H9 (cell line): ENCODE results near the gene RELL1. TPM values are rescaled to one million over a fixed set of nuclear protein-coding genes. Genes with fewer than 3 reads are reported as not detected.
A peak's percentile ranks its signal among the peaks of the same experiment; 100 is the strongest.

Source experiments
- DNase-seq: peaks from one replicate; pipeline ENCODE4 v3.0.0-alpha.2; 2017
- H2AFZ ChIP-seq: one replicate; pipeline ENCODE4 v1.6.1; 2013; ENCODE audit warnings: mild to moderate bottlenecking, low read length, control low read depth, moderate library complexity
- H2AK5ac ChIP-seq: 2 replicates; pipeline ENCODE4 v1.6.1; 2013; ENCODE audit warnings: low read length, control low read depth, mixed read lengths; ENCODE audit not compliant: insufficient read length
- H2BK120ac ChIP-seq: one replicate; pipeline ENCODE4 v1.6.1; 2013; ENCODE audit warnings: low read depth, mild to moderate bottlenecking, low read length, control low read depth, inconsistent platforms; ENCODE audit not compliant: poor library complexity, severe bottlenecking
- H2BK12ac ChIP-seq: 2 replicates; pipeline ENCODE4 v1.6.1; 2013; ENCODE audit warnings: low read length, control low read depth, mixed read lengths, low read depth; ENCODE audit not compliant: insufficient read length
- H2BK15ac ChIP-seq: 2 replicates; pipeline ENCODE4 v1.6.1; 2013; ENCODE audit warnings: low read depth, low read length, control low read depth
- H2BK20ac ChIP-seq: one replicate; pipeline ENCODE4 v1.6.1; 2013; ENCODE audit warnings: low read depth, mild to moderate bottlenecking, low read length, control low read depth, inconsistent platforms; ENCODE audit not compliant: poor library complexity, severe bottlenecking
- H2BK5ac ChIP-seq: 2 replicates; pipeline ENCODE4 v1.6.1; 2013; ENCODE audit warnings: low read length, control low read depth, mixed read lengths; ENCODE audit not compliant: insufficient read length
- H3K14ac ChIP-seq: 2 replicates; pipeline ENCODE4 v1.6.1; 2013; ENCODE audit warnings: low read length, control low read depth; ENCODE audit not compliant: insufficient read depth
- H3K18ac ChIP-seq: 2 replicates; pipeline ENCODE4 v1.6.1; 2013; ENCODE audit warnings: low read depth, mild to moderate bottlenecking, mixed read lengths, low read length, control low read depth; ENCODE audit not compliant: insufficient read length
- H3K23ac ChIP-seq: 2 replicates; pipeline ENCODE4 v1.6.1; 2013; ENCODE audit warnings: low read length, control low read depth, mixed read lengths, low read depth; ENCODE audit not compliant: insufficient read length
- H3K23me2 ChIP-seq: 2 replicates; pipeline ENCODE4 v1.6.1; 2013; ENCODE audit warnings: low read depth, mild to moderate bottlenecking, mixed read lengths, low read length, control low read depth; ENCODE audit not compliant: insufficient read length, poor library complexity, severe bottlenecking
- H3K27ac ChIP-seq: 2 replicates; pipeline ENCODE4 v1.5.1; 2013; ENCODE audit warnings: low read length, control low read depth, mixed read lengths, low read depth; ENCODE audit not compliant: insufficient read length
- H3K27me3 ChIP-seq: 2 replicates; pipeline ENCODE4 v1.6.1; 2013; ENCODE audit warnings: low read length, control low read depth, inconsistent platforms; ENCODE audit not compliant: insufficient read depth
- H3K4ac ChIP-seq: 2 replicates; pipeline ENCODE4 v1.6.1; 2013; ENCODE audit warnings: low read depth, mild to moderate bottlenecking, control low read depth, inconsistent platforms, low read length, moderate library complexity
- H3K4me1 ChIP-seq: 2 replicates; pipeline ENCODE4 v1.6.1; 2013; ENCODE audit warnings: low read length, control low read depth, inconsistent platforms; ENCODE audit not compliant: insufficient read depth
- H3K4me2 ChIP-seq: 2 replicates; pipeline ENCODE4 v1.6.1; 2013; ENCODE audit warnings: low read length, control low read depth, mixed read lengths; ENCODE audit not compliant: insufficient read length, insufficient read depth
- H3K56ac ChIP-seq: 2 replicates; pipeline ENCODE4 v1.6.1; 2013; ENCODE audit warnings: low read depth, mild to moderate bottlenecking, mixed read lengths, low read length, control low read depth; ENCODE audit not compliant: insufficient read length
- H3K79me1 ChIP-seq: 2 replicates; pipeline ENCODE4 v1.6.1; 2013; ENCODE audit warnings: low read depth, mild to moderate bottlenecking, moderate library complexity, low read length, control low read depth, inconsistent platforms; ENCODE audit not compliant: insufficient read depth, poor library complexity, severe bottlenecking
- H3K79me2 ChIP-seq: 2 replicates; pipeline ENCODE4 v1.6.1; 2013; ENCODE audit warnings: low read length, control low read depth, inconsistent platforms; ENCODE audit not compliant: insufficient read depth
- H3K9ac ChIP-seq: 2 replicates; pipeline ENCODE4 v1.6.1; 2013; ENCODE audit warnings: low read length, control low read depth, mixed read lengths; ENCODE audit not compliant: insufficient read length; ENCODE audit errors: extremely low read depth
- H3K9me3 ChIP-seq: one replicate; pipeline ENCODE4 v1.6.1; 2013; ENCODE audit warnings: low read depth, low read length, inconsistent platforms; ENCODE audit not compliant: control insufficient read depth
- H3T11ph ChIP-seq: one replicate; pipeline ENCODE4 v1.6.1; 2013; ENCODE audit warnings: mild to moderate bottlenecking, low read length, control low read depth, inconsistent platforms
- H4K20me1 ChIP-seq: one replicate; pipeline ENCODE4 v1.6.1; 2013; ENCODE audit not compliant: control insufficient read depth, insufficient read length, insufficient read depth
- H4K5ac ChIP-seq: 2 replicates; pipeline ENCODE4 v1.6.1; 2013; ENCODE audit warnings: low read depth, mild to moderate bottlenecking, mixed read lengths, low read length, control low read depth; ENCODE audit not compliant: insufficient read length
- H4K8ac ChIP-seq: replicated peaks from 2 replicates; pipeline ENCODE4 v1.6.1; 2013; ENCODE audit warnings: low read length, control low read depth, mixed read lengths, low read depth; ENCODE audit not compliant: insufficient read length
- H4K91ac ChIP-seq: 2 replicates; pipeline ENCODE4 v1.6.1; 2013; ENCODE audit warnings: low read depth, mild to moderate bottlenecking, moderate library complexity, mixed read lengths, low read length, control low read depth; ENCODE audit not compliant: insufficient read length
- H3K27ac Mint-ChIP-seq, 3 experiments: 2 replicates in 2 of 3; 3 replicates in 1 of 3; pipeline ENCODE4 v1.8.0; 2020 to 2021; ENCODE audit warnings: mixed read lengths in 3 of 3, mild to moderate bottlenecking in 1 of 3, moderate library complexity in 1 of 3
- H3K27me3 Mint-ChIP-seq: 2 replicates; pipeline ENCODE4 v1.8.0; 2021; ENCODE audit warnings: low read depth, mild to moderate bottlenecking, moderate library complexity, mixed read lengths
- H3K36me3 Mint-ChIP-seq, 3 experiments: 2 replicates in 2 of 3; 3 replicates in 1 of 3; pipeline ENCODE4 v1.8.0; 2020 to 2021; ENCODE audit warnings: low read depth in 3 of 3, mixed read lengths in 3 of 3; ENCODE audit not compliant: insufficient read depth in 1 of 3
- H3K4me1 Mint-ChIP-seq, 2 experiments: 2 replicates each; pipeline ENCODE4 v1.8.0; 2020; ENCODE audit warnings: mixed read lengths in 2 of 2
- H3K4me3 Mint-ChIP-seq, 2 experiments: 2 replicates in 1 of 2; 3 replicates in 1 of 2; pipeline ENCODE4 v1.8.0; 2020 to 2021; ENCODE audit warnings: mild to moderate bottlenecking in 2 of 2, mixed read lengths in 2 of 2, moderate library complexity in 1 of 2
- H3K9me3 Mint-ChIP-seq, 2 experiments: 2 replicates in 1 of 2; 3 replicates in 1 of 2; pipeline ENCODE4 v1.8.0; 2020; ENCODE audit warnings: mild to moderate bottlenecking in 2 of 2, mixed read lengths in 2 of 2, moderate library complexity in 1 of 2
- WGBS: extraction: QIAGEN DNeasy Blood & Tissue Kit; methylation state at CpG from one replicate; pipeline ENCODE4 v1.1.7; 2013; ENCODE audit warnings: missing lambda C conversion rate, low lambda C conversion rate, mixed read lengths; ENCODE audit not compliant: insufficient read length; ENCODE audit errors: extremely low coverage; 5-methylcytosine and 5-hydroxymethylcytosine counted together
- total RNA-seq: library from RNA; stranded (reverse); gene quantifications from 2 replicates; pipeline ENCODE4 v1.2.1, GENCODE V29; 2021
- TF ChIP-seq, protein P1 (sequence below): fragments of 200-600 bp; sonication (generic); conservative IDR thresholded peaks from 3 replicates; pipeline ENCODE4 v1.8.0; 2021; ENCODE audit warnings: antibody characterized with exemption, mild to moderate bottlenecking

Gene RELL1
- total RNA-seq, 1 experiment from 2014 or later, result 10.8 TPM

DNA sequence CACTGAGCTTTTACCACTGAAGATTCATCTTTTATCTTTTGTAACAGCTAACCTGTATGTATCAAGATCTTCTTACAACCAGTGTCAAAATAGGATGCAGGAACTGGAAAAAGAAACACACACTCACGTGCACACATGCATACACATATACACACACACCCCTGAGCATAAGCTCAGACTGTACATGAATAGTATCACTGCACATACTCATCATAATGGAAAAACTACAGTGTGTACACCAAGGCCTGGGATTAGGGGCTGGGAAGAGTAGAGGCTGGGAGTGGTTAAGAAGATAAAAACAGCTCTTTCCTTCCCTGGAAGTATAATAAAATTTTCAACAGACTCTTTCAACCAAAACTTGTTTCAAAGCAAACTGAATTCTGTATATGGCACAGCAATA is 73.4 kb downstream of the RELL1 start:
- Histone ChIP-seq H4K20me1 (no peaks in the 10 kb centered on the region), H2AK5ac (no peak overlapping the region)

More for the DNA sequence above, 73.4 kb downstream of the RELL1 start:
- H3K27ac Mint-ChIP-seq, result peak overlapping the region in 1 of 3 experiments; percentile 82; a peak in 1 of 7 replicates
- no peak for DNase-seq
- Histone ChIP-seq H4K91ac (no peak overlapping the region), H2BK5ac (no peak overlapping the region), H3K4me1 (no peaks in the 10 kb centered on the region), H3K4me2 (no peak overlapping the region), H3K27me3 (no peaks in the 10 kb centered on the region), H3K9ac (no peak overlapping the region), H3K18ac (no peak overlapping the region), H3K23ac (no peak overlapping the region), H3K9me3 (no peaks in the 10 kb centered on the region), H4K8ac (no peak overlapping the region), H3T11ph (no peak overlapping the region), H3K27ac (no peak overlapping the region), H2BK20ac (no peak overlapping the region), H2AFZ (no peak overlapping the region), H3K79me1 (no peaks in the 10 kb centered on the region), H2BK120ac (no peak overlapping the region), H3K56ac (no peak overlapping the region), H3K79me2 (no peaks in the 10 kb centered on the region), H2BK12ac (no peak overlapping the region), H3K23me2 (no peaks in the 10 kb centered on the region), H3K14ac (no peak overlapping the region), H2BK15ac (no peak overlapping the region), H4K5ac (no peak overlapping the region), H3K4ac (no peak overlapping the region)
- H3K27me3 Mint-ChIP-seq, result no peaks in the 10 kb centered on the region
- TF ChIP-seq, protein P1, sequence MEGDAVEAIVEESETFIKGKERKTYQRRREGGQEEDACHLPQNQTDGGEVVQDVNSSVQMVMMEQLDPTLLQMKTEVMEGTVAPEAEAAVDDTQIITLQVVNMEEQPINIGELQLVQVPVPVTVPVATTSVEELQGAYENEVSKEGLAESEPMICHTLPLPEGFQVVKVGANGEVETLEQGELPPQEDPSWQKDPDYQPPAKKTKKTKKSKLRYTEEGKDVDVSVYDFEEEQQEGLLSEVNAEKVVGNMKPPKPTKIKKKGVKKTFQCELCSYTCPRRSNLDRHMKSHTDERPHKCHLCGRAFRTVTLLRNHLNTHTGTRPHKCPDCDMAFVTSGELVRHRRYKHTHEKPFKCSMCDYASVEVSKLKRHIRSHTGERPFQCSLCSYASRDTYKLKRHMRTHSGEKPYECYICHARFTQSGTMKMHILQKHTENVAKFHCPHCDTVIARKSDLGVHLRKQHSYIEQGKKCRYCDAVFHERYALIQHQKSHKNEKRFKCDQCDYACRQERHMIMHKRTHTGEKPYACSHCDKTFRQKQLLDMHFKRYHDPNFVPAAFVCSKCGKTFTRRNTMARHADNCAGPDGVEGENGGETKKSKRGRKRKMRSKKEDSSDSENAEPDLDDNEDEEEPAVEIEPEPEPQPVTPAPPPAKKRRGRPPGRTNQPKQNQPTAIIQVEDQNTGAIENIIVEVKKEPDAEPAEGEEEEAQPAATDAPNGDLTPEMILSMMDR, result no peak
- WGBS, result no CpG with 5 or more reads among the region's 1 CpG
- peaks cover 6% of the 10 kb centered on the region in 2 experiments for H3K4me1 Mint-ChIP-seq
- H3K4me3 Mint-ChIP-seq, result no peak overlapping the region
- peaks cover 10% of the 10 kb centered on the region in 2 experiments; a peak in 4 of 5 replicates for H3K9me3 Mint-ChIP-seq
- peaks cover 12 to 16% (median 14%) of the 10 kb centered on the region in 3 experiments for H3K36me3 Mint-ChIP-seq
